ENCODE measurements around the gene RAB24. TPM values are rescaled to one million over a fixed set of nuclear protein-coding genes. Genes with fewer than 3 reads are reported as not detected.

Gene RAB24
- total RNA-seq, 2 experiments from 2014 or later: 21.7 to 22.1 TPM

- no peak overlapping the region for H3K4me3 Mint-ChIP-seq
- H3K36me3 Mint-ChIP-seq: peaks cover 10% of the 10 kb centered on the region
- intact Hi-C loops (cut with micrococcal nuclease): no loop called here
- ChIA-PET POLR2A (no interaction called here), CTCF (interaction anchor here (1.4 to 6.0 kb wide), 3 partner anchors 74 to 140 kb away, joined by 7 to 52 read pairs (median 10); no protein-coding TSS in a partner anchor)
- H3K27me3 Mint-ChIP-seq: no peaks in the 10 kb centered on the region
- peaks cover 8% of the 10 kb centered on the region for H3K9me3 Mint-ChIP-seq
- DNase-seq: no peak
- H3K4me1 Mint-ChIP-seq (ENCODE audit: low read depth): peaks cover 24% of the 10 kb centered on the region
- H3K27ac Mint-ChIP-seq: no peak overlapping the region
Measured at GRCh38 chr5:177315411-177315810, 11.9 kb upstream of the RAB24 start.

GRCh38 chr5:177314376-177315342 lies 11.1 kb upstream of the RAB24 start:
- CTCF ChIA-PET: interaction anchor here (1.4 to 6.0 kb wide), 3 partner anchors 75 to 140 kb away, joined by 7 to 52 read pairs (median 14); no protein-coding TSS in a partner anchor
- Mint-ChIP-seq H3K4me3 (no peak overlapping the region), H3K4me1 (ENCODE audit: low read depth) (peaks cover 21% of the 10 kb centered on the region), H3K27ac (no peak overlapping the region), H3K27me3 (peaks cover 1% of the 10 kb centered on the region), H3K36me3 (peaks cover 8% of the 10 kb centered on the region), H3K9me3 (peaks cover 6% of the 10 kb centered on the region)
- POLR2A ChIA-PET: interaction anchor here (1.5 kb wide), 1 partner anchor 142 kb away, joined by 3 read pairs; no protein-coding TSS in a partner anchor
- no peak for DNase-seq
- intact Hi-C loops (cut with micrococcal nuclease): loop anchor here (5.0 kb wide), 1 partner anchor 203 kb away; the partner anchor contains the start of gene DDX41

DNA sequence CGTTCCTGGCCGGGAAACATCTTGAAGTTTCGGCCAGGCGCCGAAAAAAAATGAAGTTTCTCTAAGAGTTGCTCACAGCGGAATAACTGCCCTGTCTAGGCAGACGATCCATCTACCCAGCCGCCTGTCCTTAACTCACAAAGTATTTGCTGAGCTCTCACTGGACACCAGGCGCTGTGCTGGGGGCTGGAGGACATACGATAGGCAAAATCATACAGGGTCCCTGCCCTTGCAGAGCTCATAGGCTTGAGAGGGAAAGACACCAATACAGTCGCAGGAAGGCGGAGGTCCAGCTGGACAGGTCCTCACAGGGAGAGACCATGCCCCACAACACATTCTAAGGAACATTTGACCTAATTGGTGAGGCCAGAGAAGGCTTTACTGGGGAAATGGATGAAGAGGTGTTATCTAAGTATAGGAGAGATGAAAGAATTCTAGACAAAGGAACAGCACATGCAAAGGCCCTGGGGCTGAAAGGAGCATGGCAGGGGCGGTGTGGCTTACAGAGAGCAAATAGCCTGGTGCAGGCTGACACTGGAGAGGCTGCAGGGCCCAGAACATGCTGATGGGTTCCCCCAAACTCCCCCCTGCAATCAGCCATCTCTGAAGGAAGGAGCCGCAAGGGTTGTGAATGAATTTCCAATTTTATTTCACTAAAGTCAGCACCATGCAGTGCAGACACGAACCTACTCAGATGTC lies 10.2 kb upstream of the RAB24 start:
- no peaks in the 10 kb centered on the region for H3K9me3 Mint-ChIP-seq
- H3K27me3 Mint-ChIP-seq: peaks cover 1% of the 10 kb centered on the region
- DNase-seq: no peak
- peaks cover 25% of the 10 kb centered on the region for H3K4me1 Mint-ChIP-seq (ENCODE audit: low read depth)
- no peak overlapping the region for H3K27ac Mint-ChIP-seq
- ChIA-PET POLR2A (interaction anchor here (1.0 to 1.5 kb wide), 2 partner anchors 65 to 143 kb away, joined by 3 read pairs; no protein-coding TSS in a partner anchor), CTCF (interaction anchor here (0.8 to 2.7 kb wide), 6 partner anchors 43 to 188 kb away, joined by 3 to 14 read pairs (median 6); partner anchors contain the start of gene PDLIM7)
- intact Hi-C loops (cut with micrococcal nuclease): loop anchor here (2.0 to 5.0 kb wide), 4 partner anchors 37 to 204 kb away; partner anchors contain the start of genes DDX41, LMAN2 and PDLIM7
- H3K36me3 Mint-ChIP-seq: peaks cover 6% of the 10 kb centered on the region
- no peak overlapping the region for H3K4me3 Mint-ChIP-seq

DNA sequence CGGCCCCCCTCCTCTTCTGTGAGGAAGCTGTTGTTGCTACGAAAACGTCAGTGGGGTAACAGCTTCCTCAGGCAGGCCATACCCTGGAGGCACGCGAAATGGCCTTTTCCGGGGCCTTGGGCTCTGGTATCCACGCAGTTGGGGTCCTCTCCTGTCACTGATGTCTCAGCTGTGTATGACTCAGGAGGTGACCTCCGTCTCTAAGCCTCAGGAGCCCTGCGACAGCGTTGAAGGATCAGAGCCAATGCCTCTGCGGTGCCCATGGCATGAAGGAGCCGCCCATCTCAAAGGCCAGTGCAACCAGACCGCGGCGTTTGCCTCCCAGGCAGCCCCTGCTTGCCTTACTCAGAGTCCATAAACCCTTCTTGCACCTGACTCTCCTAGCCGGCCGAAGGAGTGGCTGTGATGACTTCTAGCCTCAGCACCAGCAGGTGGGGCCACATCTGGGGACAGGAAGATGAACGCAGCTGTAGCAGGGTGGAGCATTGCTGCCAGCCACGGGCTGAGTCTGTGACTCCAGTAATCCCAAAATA lies 9.2 kb upstream of the RAB24 start:
- peaks cover 20% of the 10 kb centered on the region for H3K4me1 Mint-ChIP-seq (ENCODE audit: low read depth)
- no peaks in the 10 kb centered on the region for H3K9me3 Mint-ChIP-seq
- peak overlapping the region; percentile 78 for H3K4me3 Mint-ChIP-seq
- peaks cover 6% of the 10 kb centered on the region for H3K36me3 Mint-ChIP-seq
- peak overlapping the region; percentile 88 for H3K27ac Mint-ChIP-seq
- intact Hi-C loops (cut with micrococcal nuclease): loop anchor here (1.0 to 5.0 kb wide), 8 partner anchors 9 to 205 kb away; partner anchors contain the start of genes DDX41, GRK6, LMAN2 and PDLIM7
- ChIA-PET POLR2A (interaction anchor here (0.6 to 1.8 kb wide), 6 partner anchors 10 to 135 kb away, joined by 3 to 7 read pairs (median 4); partner anchors contain the start of genes LMAN2, PRELID1 and RAB24), CTCF (interaction anchor here (0.7 to 2.7 kb wide), 13 partner anchors 9 to 652 kb away, joined by 3 to 14 read pairs (median 4); partner anchors contain the start of genes PDLIM7, PRELID1 and RAB24)
- DNase-seq: peak; percentile 79
- H3K27me3 Mint-ChIP-seq: peaks cover 1% of the 10 kb centered on the region

DNA sequence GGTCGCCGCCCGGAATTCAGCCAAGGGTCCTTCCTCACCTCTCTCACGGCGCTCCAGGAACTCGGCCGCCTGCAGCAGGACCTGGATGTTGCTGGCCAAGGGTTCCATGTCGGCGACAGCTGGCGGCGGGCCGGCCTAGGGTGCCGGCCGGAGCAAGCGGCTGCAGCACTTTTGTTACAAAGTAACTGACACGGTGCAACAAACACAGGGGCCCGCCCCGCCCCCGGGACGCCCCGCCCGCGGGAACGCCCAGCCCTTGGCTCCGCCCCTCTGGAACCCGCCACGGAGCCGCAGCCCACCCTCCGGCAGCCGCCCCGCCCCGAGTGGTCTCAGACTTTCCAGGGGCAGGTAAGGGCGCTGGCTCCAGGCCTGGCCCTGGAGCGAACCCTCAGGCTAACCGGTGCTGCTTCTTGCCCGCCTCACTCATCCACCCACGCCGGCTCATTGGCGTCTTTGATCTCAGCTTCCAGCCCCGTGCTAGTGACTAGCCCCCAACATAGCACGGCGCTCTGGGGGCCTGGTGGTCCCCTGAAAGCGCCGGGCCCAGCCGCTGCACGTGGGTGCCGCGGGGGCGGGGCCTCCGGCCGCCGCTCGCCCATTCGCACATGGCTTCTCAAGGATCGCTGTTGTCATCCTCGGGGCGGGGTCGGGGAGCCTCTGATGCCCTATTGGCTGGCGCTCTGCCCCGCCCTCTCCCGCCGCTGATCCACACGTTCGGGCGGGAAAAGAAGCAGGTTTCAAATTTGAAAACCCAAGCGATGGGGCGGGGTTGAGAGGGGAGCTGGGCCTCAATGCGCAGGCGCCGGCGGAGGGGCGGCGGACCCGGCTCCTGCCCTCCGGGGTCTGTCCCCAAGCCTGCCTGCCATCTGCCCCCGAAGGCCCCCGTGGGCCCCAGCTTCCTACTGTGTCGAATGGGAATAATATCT lies 8.5 kb upstream of the RAB24 start, which contains the start of gene MXD3:
MXD3 (minus strand) TSS at position 176 of the 926 bp plus-strand sequence; CDS start at position 108, 68 bp downstream.
- ChIA-PET POLR2A (interaction anchor here (1.0 to 1.8 kb wide), 5 partner anchors 9 to 136 kb away, joined by 3 to 7 read pairs (median 4); partner anchors contain the start of genes LMAN2, PRELID1 and RAB24), CTCF (interaction anchor here (0.7 to 3.5 kb wide), 13 partner anchors 8 to 651 kb away, joined by 3 to 28 read pairs (median 5); partner anchors contain the start of genes PRELID1 and RAB24)

DNA sequence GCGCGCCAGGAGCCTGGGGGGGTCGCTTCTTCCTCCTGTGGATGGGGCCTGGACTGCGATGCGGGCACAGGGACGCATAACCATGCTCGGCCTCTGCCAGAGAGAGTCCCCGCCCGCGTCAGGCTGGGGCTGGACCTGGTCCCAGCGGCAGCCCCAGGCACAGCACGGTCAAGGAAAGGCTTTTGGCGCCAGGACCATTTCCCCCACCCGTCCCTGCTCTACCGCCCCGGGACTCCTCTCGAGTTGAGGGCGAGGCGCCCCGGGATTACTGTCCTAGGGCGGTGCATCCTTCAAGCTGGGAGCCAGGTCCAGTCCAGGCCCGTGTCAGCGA lies 7.8 kb upstream of the RAB24 start:
- H3K9me3 Mint-ChIP-seq: no peaks in the 10 kb centered on the region
- H3K27me3 Mint-ChIP-seq: peaks cover 1% of the 10 kb centered on the region
- CTCF ChIA-PET: interaction anchor here (1.6 to 4.3 kb wide), 6 partner anchors 13 to 199 kb away, joined by 6 to 52 read pairs (median 21); no protein-coding TSS in a partner anchor
- H3K4me3 Mint-ChIP-seq: peak overlapping the region; percentile 78
- DNase-seq: no peak
- intact Hi-C loops (cut with micrococcal nuclease): loop anchor here (5.0 kb wide), 1 partner anchor 206 kb away; the partner anchor contains the start of gene DDX41
- H3K36me3 Mint-ChIP-seq: peaks cover 12% of the 10 kb centered on the region
- POLR2A ChIA-PET: interaction anchor here (1.1 to 1.8 kb wide), 3 partner anchors 8 to 114 kb away, joined by 4 to 7 read pairs (median 6); partner anchors contain the start of genes LMAN2, PRELID1 and RAB24
- H3K27ac Mint-ChIP-seq: no peak overlapping the region
- peaks cover 27% of the 10 kb centered on the region for H3K4me1 Mint-ChIP-seq (ENCODE audit: low read depth)

More for the DNA sequence above, 8.5 kb upstream of the RAB24 start, which contains the start of gene MXD3:
- Mint-ChIP-seq H3K27ac (peak within 1 kb of the TSS; percentile 88), H3K36me3 (peaks cover 7% of the 10 kb centered on the region), H3K4me1 (ENCODE audit: low read depth) (peaks cover 22% of the 10 kb centered on the region), H3K4me3 (peak within 1 kb of the TSS; percentile 78), H3K9me3 (no peaks in the 10 kb centered on the region), H3K27me3 (peaks cover 1% of the 10 kb centered on the region)
- intact Hi-C loops (cut with micrococcal nuclease): loop anchor here (1.0 to 5.0 kb wide), 8 partner anchors 9 to 205 kb away; partner anchors contain the start of genes DDX41, GRK6, LMAN2 and PDLIM7
- peak; percentile 98 for DNase-seq

DNA sequence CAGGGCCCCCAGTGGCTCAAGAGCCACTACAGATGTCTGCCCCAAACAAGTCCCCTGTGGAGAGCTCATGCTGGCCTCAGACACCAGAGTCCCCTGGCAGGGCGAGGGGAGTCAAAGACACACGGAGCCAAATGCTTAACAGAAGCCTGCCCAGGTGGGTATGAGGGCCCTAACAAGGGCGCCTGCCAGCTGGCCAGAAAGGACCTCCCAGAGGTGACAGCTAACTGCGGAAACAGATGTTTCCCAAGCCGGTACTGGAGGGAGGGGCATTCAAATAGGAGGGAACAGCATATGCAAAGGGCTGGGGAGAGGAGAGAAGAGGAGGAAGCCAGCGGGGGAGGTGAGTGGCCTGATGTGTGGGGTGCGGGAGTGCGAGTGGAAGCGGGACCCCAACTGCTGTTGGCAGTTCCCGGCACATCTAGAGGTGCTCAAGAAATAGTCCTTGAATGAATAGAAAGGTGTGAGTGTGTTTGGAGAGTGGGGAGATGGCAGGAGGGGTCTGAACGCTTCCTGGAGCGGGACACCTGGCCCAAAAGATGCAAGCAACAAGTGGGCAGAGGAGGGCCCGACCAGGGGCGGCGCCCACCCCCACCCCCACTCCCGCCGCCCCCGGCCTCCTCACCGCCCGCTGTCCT lies 7.4 kb upstream of the RAB24 start:
- CTCF ChIA-PET: interaction anchor here (0.7 to 4.3 kb wide), 32 partner anchors 8 to 773 kb away, joined by 3 to 52 read pairs (median 7); partner anchors contain the start of genes LMAN2 and RNF44
- peak overlapping the region; percentile 2 for H3K27ac Mint-ChIP-seq
- no peaks in the 10 kb centered on the region for H3K9me3 Mint-ChIP-seq
- DNase-seq: peak; percentile 52
- intact Hi-C loops (cut with micrococcal nuclease): loop anchor here (5.0 kb wide), 1 partner anchor 206 kb away; the partner anchor contains the start of gene DDX41
- peaks cover 32% of the 10 kb centered on the region for H3K4me1 Mint-ChIP-seq (ENCODE audit: low read depth)
- H3K27me3 Mint-ChIP-seq: peaks cover 1% of the 10 kb centered on the region
- POLR2A ChIA-PET: interaction anchor here (0.8 to 1.9 kb wide), 4 partner anchors 9 to 116 kb away, joined by 3 to 11 read pairs (median 6); partner anchors contain the start of gene LMAN2
- H3K36me3 Mint-ChIP-seq: peaks cover 17% of the 10 kb centered on the region
- H3K4me3 Mint-ChIP-seq: peak overlapping the region; percentile 78

DNA sequence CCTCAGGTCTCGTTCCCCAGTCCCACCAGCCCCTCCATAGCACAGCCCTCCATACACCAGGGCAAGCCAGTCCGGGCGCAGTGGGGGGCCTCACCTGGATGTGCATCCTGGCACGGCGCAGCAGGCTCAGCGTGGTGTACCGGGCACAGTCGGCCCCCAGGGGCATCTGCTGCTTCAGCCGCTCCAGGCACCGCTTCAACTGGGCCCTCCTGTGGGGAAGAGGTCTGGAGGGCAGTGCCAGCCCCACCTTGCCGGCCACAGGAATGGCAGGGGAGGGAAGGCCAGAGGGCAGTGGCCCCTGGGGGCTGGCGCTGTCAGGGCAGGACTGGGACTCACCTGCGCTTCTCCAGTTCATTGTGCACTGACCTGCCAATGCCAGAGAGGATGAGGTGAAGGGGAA lies 6.8 kb upstream of the RAB24 start:
- H3K36me3 Mint-ChIP-seq: peaks cover 21% of the 10 kb centered on the region
- peak; percentile 10 for DNase-seq
- H3K27me3 Mint-ChIP-seq: peaks cover 1% of the 10 kb centered on the region
- H3K9me3 Mint-ChIP-seq: no peaks in the 10 kb centered on the region
- peak overlapping the region; percentile 78 for H3K4me3 Mint-ChIP-seq
- no peak overlapping the region for H3K27ac Mint-ChIP-seq
- CTCF ChIA-PET: interaction anchor here (0.6 to 4.3 kb wide), 51 partner anchors 8 to 773 kb away, joined by 3 to 52 read pairs (median 5); partner anchors contain the start of genes GRK6, LMAN2, PDLIM7 and RNF44
- H3K4me1 Mint-ChIP-seq (ENCODE audit: low read depth): peaks cover 37% of the 10 kb centered on the region
- intact Hi-C loops (cut with micrococcal nuclease): loop anchor here (5.0 kb wide), 1 partner anchor 207 kb away; the partner anchor contains the start of gene DDX41
- POLR2A ChIA-PET: interaction anchor here (0.5 to 1.9 kb wide), 5 partner anchors 9 to 191 kb away, joined by 3 to 11 read pairs (median 4); partner anchors contain the start of gene LMAN2
